HEK293T (cell line): Measurements from ENCODE around the gene DYNC1LI1.

Source experiments
- BHLHE40 ChIP-seq: fragments of 450-650 bp; IDR thresholded peaks from 2 replicates; pipeline ENCODE4 v1.6.1; 2016; ENCODE audit warnings: mild to moderate bottlenecking, moderate library complexity, borderline replicate concordance
- ELF4 ChIP-seq: fragments of 450-650 bp; IDR thresholded peaks from 2 replicates; pipeline ENCODE4 v1.6.1; 2017; ENCODE audit warnings: antibody characterized with exemption
- FOXA1 ChIP-seq: fragments of 450-650 bp; IDR thresholded peaks from 2 replicates; pipeline ENCODE4 v1.6.1; 2016; ENCODE audit warnings: mild to moderate bottlenecking
- FOXK2 ChIP-seq: fragments of 450-650 bp; IDR thresholded peaks from 2 replicates; pipeline ENCODE4 v1.6.1; 2016; ENCODE audit warnings: mild to moderate bottlenecking
- SUZ12 ChIP-seq: fragments of 450-650 bp; IDR thresholded peaks from 2 replicates; pipeline ENCODE4 v1.6.1; 2016; ENCODE audit warnings: mild to moderate bottlenecking
- ZNF384 ChIP-seq: fragments of 450-650 bp; IDR thresholded peaks from 2 replicates; pipeline ENCODE4 v1.6.1; 2016

DNA sequence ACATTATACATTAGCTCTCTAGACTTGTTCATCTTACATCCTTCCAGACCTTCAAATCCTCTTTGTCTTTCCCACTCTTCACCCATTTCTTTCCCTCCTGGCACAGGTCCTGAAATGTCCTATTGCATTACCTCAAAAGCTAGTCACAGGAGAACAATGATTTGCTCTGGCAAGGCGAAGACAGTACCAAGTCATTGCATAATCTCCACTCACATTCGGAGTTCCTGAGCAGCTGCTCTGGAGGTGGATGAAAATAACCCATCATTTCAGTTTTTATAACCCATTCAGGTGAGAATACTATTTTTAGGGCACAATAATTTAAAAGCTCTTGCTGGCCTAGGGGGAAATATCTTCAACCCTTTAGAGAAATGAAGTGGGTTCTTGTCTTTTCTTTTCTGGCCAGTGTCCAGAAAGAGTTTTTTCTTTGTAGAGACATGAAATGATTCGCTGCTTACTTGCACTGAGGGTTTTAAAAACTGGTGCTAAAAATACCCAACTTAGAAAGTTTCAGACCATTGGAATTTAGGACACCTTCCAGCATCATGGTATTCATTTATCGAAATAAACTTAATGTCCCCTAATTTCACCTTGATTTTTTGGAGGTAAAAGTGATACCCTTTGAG, 23.4 kb upstream of the DYNC1LI1 start:
- TF ChIP-seq FOXA1 = no peak
- no peak for TF ChIP-seq ZNF384
- TF ChIP-seq ELF4 = no peak
- no peak for TF ChIP-seq BHLHE40
- TF ChIP-seq FOXK2 = no peak
- no peak for TF ChIP-seq SUZ12
